Panc1 (cell line): ENCODE data around the gene SUSD4. TPM values are rescaled to one million over a fixed set of nuclear protein-coding genes. Genes with fewer than 3 reads are reported as not detected.

Source experiments
- ATAC-seq: fragments of 200-7000 bp; cut with Tn5 transposase; 2 replicates; pipeline ENCODE4 v1.9.1; 2020; ENCODE audit warnings: mild to moderate bottlenecking, moderate library complexity
- BruUV-seq: library from RNA; stranded (reverse); fragments of 400-500 nt; replicated peaks from 2 replicates; lab custom pipeline; 2021; lab: Mats Ljungman, UMichigan
- CTCF ChIA-PET: fragments of 300-600 bp; sonication (Branson Sonifier 250); formaldehyde crosslinking; loops from one replicate; lab custom pipeline; 2022; ENCODE audit warnings: antibody characterized with exemption; lab: Charles Lee
- POLR2A ChIA-PET: fragments of 300-600 bp; sonication (Branson Sonifier 250); formaldehyde crosslinking; loops from one replicate; lab custom pipeline; 2022; ENCODE audit warnings: antibody characterized with exemption; lab: Charles Lee
- DNase-seq: peaks from one replicate; pipeline ENCODE4 v3.0.0-alpha.2; 2010; ENCODE audit warnings: low read depth, low spot score
- H3K27ac ChIP-seq: 2 replicates; pipeline ENCODE4 v1.5.1; 2011; ENCODE audit warnings: mild to moderate bottlenecking, low read length, inconsistent platforms
- H3K27me3 ChIP-seq: fragments of 200-500 bp; sonication (Bioruptor generic); 2 replicates; pipeline ENCODE4 v1.6.0; 2014; ENCODE audit warnings: low read length, inconsistent platforms; ENCODE audit not compliant: control insufficient read depth, insufficient read depth
- H3K36me3 ChIP-seq: fragments of 200-500 bp; sonication (Bioruptor generic); 2 replicates; pipeline ENCODE4 v1.5.1; 2014; ENCODE audit warnings: inconsistent platforms, mild to moderate bottlenecking, low read length, moderate library complexity; ENCODE audit not compliant: control insufficient read depth, insufficient read depth
- H3K4me1 ChIP-seq: 2 replicates; pipeline ENCODE4 v1.5.1; 2011; ENCODE audit warnings: inconsistent platforms, mild to moderate bottlenecking, low read length, moderate library complexity; ENCODE audit not compliant: control insufficient read depth, insufficient read depth
- H3K4me3 ChIP-seq, 2 experiments: 2 replicates each; pipeline ENCODE4 v1.5.1; 2011 to 2012; ENCODE audit warnings: low read depth in 2 of 2, low read length in 2 of 2, mild to moderate bottlenecking in 2 of 2, inconsistent platforms in 1 of 2, moderate library complexity in 1 of 2
- H3K9me3 ChIP-seq: fragments of 200-500 bp; sonication (Bioruptor generic); 2 replicates; pipeline ENCODE4 v1.5.1; 2014; ENCODE audit warnings: low read depth, mild to moderate bottlenecking, inconsistent platforms, low read length, moderate library complexity; ENCODE audit not compliant: control insufficient read depth, insufficient read depth
- CTCF ChIP-seq: fragments of 450-650 bp; IDR thresholded peaks from 2 replicates; pipeline ENCODE4 v1.5.1; 2017; ENCODE audit warnings: mild to moderate bottlenecking
- POLR2AphosphoS5 ChIP-seq: IDR thresholded peaks from 2 replicates; pipeline ENCODE4 v1.6.1; 2012; ENCODE audit warnings: mild to moderate bottlenecking, low read depth, low read length, moderate library complexity
- REST ChIP-seq, 2 experiments: IDR thresholded peaks; 2 replicates each; pipeline ENCODE4 v1.6.1; 2011 to 2012; ENCODE audit warnings: low read depth in 2 of 2, control low read depth in 1 of 2, low read length in 1 of 2, mild to moderate bottlenecking in 1 of 2, moderate library complexity in 1 of 2; ENCODE audit not compliant: insufficient read depth in 1 of 2
- SIN3A ChIP-seq: IDR thresholded peaks from 2 replicates; pipeline ENCODE4 v1.6.1; 2012; ENCODE audit warnings: low read depth, mild to moderate bottlenecking, low read length, moderate library complexity, borderline replicate concordance; ENCODE audit not compliant: insufficient read depth
- TCF7L2 ChIP-seq: IDR thresholded peaks from 2 replicates; pipeline ENCODE4 v1.6.1; 2011; ENCODE audit warnings: mild to moderate bottlenecking, low read depth, low read length, inconsistent platforms
- in situ Hi-C: cut with HindIII; loops from 2 replicates; pipeline ENCODE4 v1.10.0; 2016; ENCODE audit warnings: low sequenced_read_pairs, low pct_unique_long_range_greater_than_20kb
- intact Hi-C: fragments of 100-400 bp; cut with micrococcal nuclease; formaldehyde crosslinking; loops from one replicate; pipeline ENCODE4 v1.10.0; 2022; ENCODE audit not compliant: unreplicated experiment
- total RNA-seq: library from RNA; stranded (reverse); gene quantifications from one replicate; pipeline ENCODE4 v1.2.1, GENCODE V29; 2021; ENCODE audit not compliant: unreplicated experiment

SUSD4 gene
- total RNA-seq, 1 experiment from 2014 or later, result 0.28 TPM

DNA sequence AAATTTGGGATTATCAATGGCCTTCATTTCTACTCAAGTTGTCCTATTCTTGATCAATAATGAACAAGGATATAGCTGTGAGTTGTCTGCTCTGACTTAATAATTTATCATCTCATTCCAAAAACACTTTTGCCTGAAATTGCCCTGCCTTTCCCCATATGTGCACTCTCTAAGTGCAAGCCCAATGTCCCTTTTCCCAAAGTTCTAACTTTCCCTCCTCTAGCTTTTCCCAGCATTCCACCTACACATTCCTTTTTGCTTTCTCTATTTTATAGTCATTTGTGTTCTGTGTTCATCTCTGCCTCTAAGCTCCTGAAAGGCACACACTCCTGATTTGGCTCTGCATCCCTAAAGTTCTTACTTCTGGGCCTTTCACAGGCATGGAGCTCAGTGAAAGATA, 34.7 kb downstream of the SUSD4 start:
- no peak for ATAC-seq
- Histone ChIP-seq H3K9me3 (no peaks in the 10 kb centered on the region), H3K27ac (no peak overlapping the region), H3K36me3 (no peaks in the 10 kb centered on the region), H3K27me3 (peaks cover 6% of the 10 kb centered on the region; the same call in 1 of the 2 replicates), H3K4me3 (no peak overlapping the region), H3K4me1 (no peaks in the 10 kb centered on the region)
- in situ Hi-C loops, result no loop called here
- no peak for DNase-seq
- no TSS peak for BruUV-seq
- TF ChIP-seq CTCF, result no peak
- no peak for TF ChIP-seq SIN3A
- no peak for TF ChIP-seq REST (IDR thresholded peaks at IDR 0.05; ENCODE audit: insufficient read depth in 1 of 2, low read depth in 2 of 2, low read length in 1 of 2)
- no peak for TF ChIP-seq TCF7L2
- no peak for TF ChIP-seq POLR2AphosphoS5
- intact Hi-C loops, result no loop called here
- POLR2A ChIA-PET, result no interaction called here
- CTCF ChIA-PET, result no interaction called here

DNA sequence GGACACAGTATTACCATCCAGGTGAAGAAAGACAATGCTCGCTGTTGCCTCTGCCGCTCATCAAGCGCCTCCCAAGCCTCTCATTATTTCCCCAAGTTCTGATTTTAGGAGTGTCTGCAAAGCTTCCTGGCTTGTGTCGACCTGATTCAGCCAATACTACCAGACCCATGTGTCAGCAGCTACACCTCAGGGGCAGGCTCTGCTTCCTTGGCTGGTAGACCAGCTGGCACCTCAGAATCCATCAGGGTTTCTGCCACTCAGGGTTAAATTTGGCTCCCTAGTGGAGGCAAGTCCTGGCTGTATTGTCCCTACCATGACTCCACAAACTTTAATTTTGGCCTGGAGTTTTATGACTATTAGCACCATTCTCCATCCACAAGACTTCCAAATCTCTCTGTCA, 35.4 kb downstream of the SUSD4 start:
- ChIA-PET POLR2A (no interaction called here), CTCF (no interaction called here)
- peaks cover 6% of the 10 kb centered on the region; the same call in 1 of the 2 replicates for H3K27me3 ChIP-seq
- DNase-seq (no peak), ATAC-seq (no peak)
- no peaks in the 10 kb centered on the region for H3K9me3 ChIP-seq
- no peak overlapping the region for H3K27ac ChIP-seq
- in situ Hi-C loops, result no loop called here
- H3K36me3 ChIP-seq, result no peaks in the 10 kb centered on the region
- intact Hi-C loops, result no loop called here
- BruUV-seq, result no TSS peak
- H3K4me1 ChIP-seq, result no peaks in the 10 kb centered on the region
- TF ChIP-seq TCF7L2 (no peak), REST (IDR thresholded peaks at IDR 0.05; ENCODE audit: insufficient read depth in 1 of 2, low read depth in 2 of 2, low read length in 1 of 2) (no peak), CTCF (no peak), POLR2AphosphoS5 (no peak), SIN3A (no peak)
- no peak overlapping the region for H3K4me3 ChIP-seq
